ENCODE data around the gene SLC2A9.

The SLC2A9 gene

DNA sequence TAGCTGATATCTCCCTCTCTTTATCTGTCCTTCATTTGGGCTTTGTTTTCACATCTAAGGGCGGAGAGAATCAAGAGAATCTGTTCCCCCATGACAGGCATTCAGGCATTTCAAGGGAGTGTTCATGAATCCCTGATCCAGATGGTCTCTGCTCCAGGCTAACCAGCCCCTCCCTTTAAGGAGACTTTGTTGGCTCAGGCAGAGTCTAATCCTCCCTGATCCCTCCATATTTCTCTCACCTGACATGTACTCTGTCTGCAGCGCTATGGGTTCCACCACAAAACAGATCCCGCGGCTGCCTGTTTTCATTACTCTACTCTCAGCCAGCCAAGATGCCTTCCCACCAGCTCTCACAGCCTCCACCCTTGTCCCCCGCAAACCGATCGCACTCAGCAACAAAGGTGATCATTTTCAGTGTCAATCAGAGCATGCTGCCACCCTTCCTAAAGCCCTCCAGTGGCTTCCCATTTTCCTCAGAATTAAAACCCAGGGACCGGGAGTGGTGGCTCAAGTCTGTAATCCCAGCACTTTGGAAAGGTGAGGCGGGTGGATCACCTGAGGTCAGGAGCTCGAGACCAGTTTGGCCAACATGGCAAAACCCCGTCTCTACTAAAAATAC is 30.3 kb upstream of the SLC2A9 start:
- Mint-ChIP-seq H3K4me1 (ENCODE audit: low read depth) (peaks cover 11% of the 10 kb centered on the region), H3K9me3 (no peaks in the 10 kb centered on the region), H3K27ac (no peak overlapping the region), H3K4me3 (no peak overlapping the region), H3K27me3 (ENCODE audit: low read depth) (no peaks in the 10 kb centered on the region), H3K36me3 (ENCODE audit: low read depth) (peaks cover 5% of the 10 kb centered on the region)

- Mint-ChIP-seq H3K27me3 (ENCODE audit: low read depth) (no peaks in the 10 kb centered on the region), H3K4me3 (no peak overlapping the region), H3K4me1 (ENCODE audit: low read depth) (peaks cover 11% of the 10 kb centered on the region), H3K9me3 (no peaks in the 10 kb centered on the region), H3K27ac (no peak overlapping the region), H3K36me3 (ENCODE audit: low read depth) (peaks cover 3% of the 10 kb centered on the region)
Measured at GRCh38 chr4:10050721-10051120, 29.4 kb upstream of the SLC2A9 start.

- Mint-ChIP-seq H3K4me3 (no peak overlapping the region), H3K4me1 (ENCODE audit: low read depth) (peaks cover 11% of the 10 kb centered on the region), H3K27me3 (ENCODE audit: low read depth) (no peaks in the 10 kb centered on the region), H3K9me3 (no peaks in the 10 kb centered on the region), H3K36me3 (ENCODE audit: low read depth) (peaks cover 3% of the 10 kb centered on the region), H3K27ac (no peak overlapping the region)
Measured at GRCh38 chr4:10050261-10050661, 29.0 kb upstream of the SLC2A9 start.

- Mint-ChIP-seq H3K27me3 (ENCODE audit: low read depth) (no peaks in the 10 kb centered on the region), H3K36me3 (ENCODE audit: low read depth) (peaks cover 3% of the 10 kb centered on the region), H3K4me3 (no peak overlapping the region), H3K27ac (no peak overlapping the region), H3K9me3 (no peaks in the 10 kb centered on the region), H3K4me1 (ENCODE audit: low read depth) (peaks cover 11% of the 10 kb centered on the region)
Measured at GRCh38 chr4:10048941-10049697, 27.8 kb upstream of the SLC2A9 start.

GRCh38 chr4:10047967-10048366 is 26.7 kb upstream of the SLC2A9 start:
- Mint-ChIP-seq H3K36me3 (ENCODE audit: low read depth) (peaks cover 3% of the 10 kb centered on the region), H3K4me1 (ENCODE audit: low read depth) (peaks cover 11% of the 10 kb centered on the region), H3K4me3 (no peak overlapping the region), H3K27me3 (ENCODE audit: low read depth) (no peaks in the 10 kb centered on the region), H3K27ac (no peak overlapping the region), H3K9me3 (peaks cover 1% of the 10 kb centered on the region)

DNA sequence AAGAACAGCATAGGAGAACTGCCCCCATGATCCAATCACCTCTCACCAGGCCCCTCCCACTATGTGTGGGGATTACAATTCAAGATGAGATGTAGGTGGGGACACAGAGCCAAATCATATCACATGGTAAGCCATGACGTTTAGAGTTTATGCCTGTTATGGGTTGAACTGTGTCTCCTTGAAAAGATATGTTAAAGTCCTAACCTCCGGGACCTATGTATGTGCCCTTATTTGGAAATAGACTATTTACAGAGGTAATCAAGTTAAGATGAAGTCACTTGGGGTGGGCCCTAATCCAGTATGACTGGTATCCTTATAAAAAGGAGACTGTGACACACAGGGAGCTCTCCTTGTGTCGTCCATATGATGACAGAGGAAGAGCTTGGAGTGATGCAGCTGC is 25.2 kb upstream of the SLC2A9 start:
- Mint-ChIP-seq H3K27ac (no peak overlapping the region), H3K36me3 (ENCODE audit: low read depth) (peaks cover 9% of the 10 kb centered on the region), H3K4me3 (no peak overlapping the region), H3K4me1 (ENCODE audit: low read depth) (peaks cover 11% of the 10 kb centered on the region), H3K9me3 (peaks cover 9% of the 10 kb centered on the region), H3K27me3 (ENCODE audit: low read depth) (no peaks in the 10 kb centered on the region)

GRCh38 chr4:10045481-10045880 is 24.2 kb upstream of the SLC2A9 start:
- Mint-ChIP-seq H3K27ac (no peak overlapping the region), H3K4me3 (no peak overlapping the region), H3K9me3 (peaks cover 9% of the 10 kb centered on the region), H3K36me3 (ENCODE audit: low read depth) (peaks cover 9% of the 10 kb centered on the region), H3K4me1 (ENCODE audit: low read depth) (peaks cover 11% of the 10 kb centered on the region), H3K27me3 (ENCODE audit: low read depth) (no peaks in the 10 kb centered on the region)

DNA sequence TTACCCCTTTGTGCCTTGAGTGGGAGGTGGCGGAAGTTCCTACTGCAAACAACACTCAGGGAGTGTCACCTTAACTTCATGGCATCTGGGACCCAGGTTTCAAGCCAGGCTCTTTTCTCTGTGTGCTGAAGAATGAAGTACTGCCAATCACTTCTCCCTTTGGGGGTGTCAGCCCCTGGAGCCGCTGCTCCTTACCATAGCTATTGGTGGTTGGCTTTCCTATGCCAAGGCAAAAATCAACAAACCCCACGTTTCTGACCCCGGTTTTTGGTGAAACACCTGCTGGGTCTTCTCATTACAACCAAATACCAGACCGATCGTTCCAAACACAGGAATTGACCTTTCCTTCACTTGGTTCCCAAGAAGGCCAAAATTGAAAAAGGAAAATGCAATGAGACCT is 19.7 kb upstream of the SLC2A9 start:
- H3K4me1 Mint-ChIP-seq (ENCODE audit: low read depth) = no peaks in the 10 kb centered on the region
- peaks cover 6% of the 10 kb centered on the region for H3K36me3 Mint-ChIP-seq (ENCODE audit: low read depth)
- peaks cover 9% of the 10 kb centered on the region for H3K9me3 Mint-ChIP-seq

GRCh38 chr4:10040049-10040892 is 19.0 kb upstream of the SLC2A9 start:
- Mint-ChIP-seq H3K36me3 (ENCODE audit: low read depth) (peaks cover 6% of the 10 kb centered on the region), H3K4me1 (ENCODE audit: low read depth) (no peaks in the 10 kb centered on the region), H3K27me3 (ENCODE audit: low read depth) (no peaks in the 10 kb centered on the region), H3K27ac (no peak overlapping the region), H3K4me3 (no peak overlapping the region), H3K9me3 (peaks cover 9% of the 10 kb centered on the region)

More for the DNA sequence above, 19.7 kb upstream of the SLC2A9 start:
- Mint-ChIP-seq H3K27me3 (ENCODE audit: low read depth) (no peaks in the 10 kb centered on the region), H3K4me3 (no peak overlapping the region), H3K27ac (no peak overlapping the region)

DNA sequence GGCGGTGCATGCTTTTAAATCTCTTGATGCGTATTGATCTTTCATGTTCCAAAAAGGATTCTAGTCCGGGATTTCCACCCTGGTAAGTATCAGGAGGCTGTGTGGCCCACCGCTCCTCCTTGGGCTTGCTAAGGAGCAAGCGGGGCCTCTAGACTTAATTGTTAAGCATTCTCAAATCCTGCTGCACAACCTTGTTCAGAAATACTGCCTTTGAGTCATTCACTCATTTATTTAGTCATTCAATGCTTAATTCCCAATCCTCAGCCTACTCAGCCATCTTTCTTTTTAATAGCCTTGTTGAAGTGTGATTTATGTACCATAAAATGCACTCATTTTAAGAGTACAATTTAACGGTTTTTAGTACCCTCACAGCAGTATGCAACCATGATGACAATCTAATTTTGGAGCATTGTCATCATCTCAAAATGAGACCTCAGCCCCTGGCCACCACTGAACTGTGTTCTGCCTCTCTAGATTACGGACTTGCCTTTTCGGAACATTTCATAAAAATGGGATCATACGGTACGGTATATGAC is 15.6 kb upstream of the SLC2A9 start:
- Mint-ChIP-seq H3K27me3 (ENCODE audit: low read depth) (no peaks in the 10 kb centered on the region), H3K27ac (no peak overlapping the region), H3K4me1 (ENCODE audit: low read depth) (peaks cover 12% of the 10 kb centered on the region), H3K4me3 (no peak overlapping the region), H3K9me3 (no peaks in the 10 kb centered on the region), H3K36me3 (ENCODE audit: low read depth) (no peaks in the 10 kb centered on the region)

- H3K4me3 Mint-ChIP-seq = no peak overlapping the region
- H3K36me3 Mint-ChIP-seq (ENCODE audit: low read depth) = no peaks in the 10 kb centered on the region
- H3K4me1 Mint-ChIP-seq (ENCODE audit: low read depth) = peaks cover 12% of the 10 kb centered on the region
- no peak overlapping the region for H3K27ac Mint-ChIP-seq
- H3K9me3 Mint-ChIP-seq = no peaks in the 10 kb centered on the region
- H3K27me3 Mint-ChIP-seq (ENCODE audit: low read depth) = no peaks in the 10 kb centered on the region
Measured at GRCh38 chr4:10035130-10035529, 13.8 kb upstream of the SLC2A9 start.

DNA sequence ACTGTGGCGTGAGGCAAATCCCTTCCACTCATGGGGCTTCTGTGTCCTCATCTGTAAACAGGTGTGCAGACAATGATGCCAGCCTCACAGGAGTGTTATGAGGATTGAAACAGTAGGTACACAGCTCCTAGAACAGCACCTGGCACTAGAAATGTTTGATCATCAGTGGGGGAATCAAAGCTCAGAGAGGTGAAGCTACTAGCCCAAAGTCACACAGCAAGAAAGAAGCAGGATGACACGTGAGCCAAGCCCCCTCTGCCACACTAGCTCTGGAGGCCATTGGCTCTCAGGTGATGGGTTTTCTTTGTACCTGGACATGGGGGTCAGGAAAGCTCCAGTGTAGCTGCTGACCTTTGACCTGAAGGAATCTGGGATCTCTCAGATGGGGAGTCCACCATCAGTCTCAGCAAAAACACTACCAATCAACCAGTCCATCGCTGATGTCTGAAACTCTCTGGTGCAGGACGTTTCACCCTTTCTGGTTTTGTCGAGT is 13.4 kb upstream of the SLC2A9 start:
- Mint-ChIP-seq H3K9me3 (no peaks in the 10 kb centered on the region), H3K27ac (no peak overlapping the region), H3K27me3 (ENCODE audit: low read depth) (no peaks in the 10 kb centered on the region), H3K4me1 (ENCODE audit: low read depth) (peaks cover 12% of the 10 kb centered on the region), H3K4me3 (no peak overlapping the region), H3K36me3 (ENCODE audit: low read depth) (no peaks in the 10 kb centered on the region)

- Mint-ChIP-seq H3K27ac (no peak overlapping the region), H3K4me1 (ENCODE audit: low read depth) (peaks cover 12% of the 10 kb centered on the region), H3K36me3 (ENCODE audit: low read depth) (no peaks in the 10 kb centered on the region), H3K4me3 (no peak overlapping the region), H3K27me3 (ENCODE audit: low read depth) (no peaks in the 10 kb centered on the region), H3K9me3 (no peaks in the 10 kb centered on the region)
Measured at GRCh38 chr4:10034136-10034535, 12.8 kb upstream of the SLC2A9 start.

GRCh38 chr4:10033191-10033881 is 12.0 kb upstream of the SLC2A9 start:
- H3K4me3 Mint-ChIP-seq = no peak overlapping the region
- no peaks in the 10 kb centered on the region for H3K36me3 Mint-ChIP-seq (ENCODE audit: low read depth)

More at GRCh38 chr4:10033191-10033881, 12.0 kb upstream of the SLC2A9 start:
- Mint-ChIP-seq H3K9me3 (no peaks in the 10 kb centered on the region), H3K27me3 (ENCODE audit: low read depth) (no peaks in the 10 kb centered on the region), H3K4me1 (ENCODE audit: low read depth) (peaks cover 12% of the 10 kb centered on the region), H3K27ac (peak overlapping the region; percentile 12)

Measured in T-helper 1 cell treated with Interleukin-12 subunit alpha and Interleukin-12 subunit beta and Interleukin-4 antibody, amounts not matched to agents 30 μg/mL and 1 μg/mL, for 36 hours (primary cell).